HG03565 (cell line): ENCODE results near the gene KIZ.

Source experiments
- ATAC-seq: cut with Tn5 transposase; IDR thresholded peaks from one replicate; pipeline ENCODE4 v1.9.1; 2021; ENCODE audit warnings: mild to moderate bottlenecking, moderate library complexity; ENCODE audit not compliant: unreplicated experiment

KIZ gene

DNA sequence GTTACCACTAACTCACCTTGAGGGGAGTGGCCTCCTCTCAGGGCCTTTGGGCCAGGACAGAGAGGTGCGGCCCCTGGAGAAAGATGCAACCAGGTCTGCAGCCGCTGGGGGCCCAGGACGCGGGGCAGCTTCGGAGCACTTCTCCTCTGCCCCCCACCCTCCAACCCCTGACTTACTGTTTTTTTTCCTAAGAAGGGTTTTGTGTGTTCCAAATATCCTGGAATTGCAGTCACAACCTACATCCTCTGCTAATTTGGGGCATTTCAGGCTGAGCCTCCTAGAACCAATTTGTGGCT lies 21.5 kb upstream of the KIZ start:
- no peak for ATAC-seq

DNA sequence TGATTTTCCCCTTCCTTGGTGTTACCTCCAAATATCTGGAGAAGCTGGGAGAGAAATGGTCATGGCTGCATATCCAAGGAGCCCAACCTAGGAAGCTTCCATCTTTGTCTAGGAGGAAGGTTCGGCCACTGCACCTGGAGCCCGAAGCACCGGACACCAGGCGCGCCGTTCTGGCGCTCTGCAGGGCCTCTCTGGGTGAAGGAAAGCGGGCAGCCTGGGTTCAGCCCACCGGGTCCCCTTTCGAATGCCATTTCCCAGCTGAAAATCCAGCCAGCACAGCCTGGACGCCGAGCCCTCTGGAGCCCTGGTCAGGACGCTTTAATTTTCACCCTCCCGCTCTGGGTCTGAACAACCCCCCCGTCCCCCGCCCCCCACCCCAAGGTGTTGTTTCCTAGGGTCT lies 21.0 kb upstream of the KIZ start:
- ATAC-seq: no peak

DNA sequence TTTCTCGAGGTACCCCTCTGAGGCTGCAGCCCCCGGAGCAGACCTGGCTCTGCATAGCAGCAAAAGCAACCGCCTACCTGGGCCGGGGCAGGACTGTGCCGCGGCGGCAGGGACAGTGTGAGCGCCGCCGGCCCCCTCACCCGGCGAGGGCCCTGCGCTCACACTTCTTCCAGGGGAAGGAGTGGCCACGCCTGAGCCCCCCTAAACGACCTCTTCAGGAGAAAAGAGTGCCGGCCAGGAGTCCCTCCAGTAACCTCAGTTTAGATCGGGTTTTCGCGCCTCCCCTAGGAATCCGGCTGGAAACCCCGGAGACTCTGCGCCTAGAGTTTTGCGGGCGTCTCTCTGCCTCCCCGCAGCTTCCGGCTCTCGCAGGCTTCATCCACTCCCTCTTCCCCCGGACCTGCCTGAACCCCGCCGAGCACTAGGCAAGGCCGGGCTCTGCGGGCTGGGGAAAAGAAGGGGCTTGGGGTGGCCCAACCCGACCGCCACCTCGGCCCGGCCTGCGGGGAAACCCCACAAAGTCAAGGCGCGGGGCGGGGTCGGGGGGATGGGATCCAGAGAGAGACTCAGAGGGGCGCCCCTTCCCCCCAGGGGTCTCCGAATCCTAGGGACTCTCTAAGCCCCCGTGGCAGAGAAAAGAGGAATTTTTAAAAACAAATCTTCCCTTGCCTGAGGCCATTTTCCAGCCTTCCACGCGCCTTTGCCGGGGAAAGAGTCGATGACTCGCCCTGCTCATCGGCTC lies 20.3 kb upstream of the KIZ start:
- no peak for ATAC-seq

DNA sequence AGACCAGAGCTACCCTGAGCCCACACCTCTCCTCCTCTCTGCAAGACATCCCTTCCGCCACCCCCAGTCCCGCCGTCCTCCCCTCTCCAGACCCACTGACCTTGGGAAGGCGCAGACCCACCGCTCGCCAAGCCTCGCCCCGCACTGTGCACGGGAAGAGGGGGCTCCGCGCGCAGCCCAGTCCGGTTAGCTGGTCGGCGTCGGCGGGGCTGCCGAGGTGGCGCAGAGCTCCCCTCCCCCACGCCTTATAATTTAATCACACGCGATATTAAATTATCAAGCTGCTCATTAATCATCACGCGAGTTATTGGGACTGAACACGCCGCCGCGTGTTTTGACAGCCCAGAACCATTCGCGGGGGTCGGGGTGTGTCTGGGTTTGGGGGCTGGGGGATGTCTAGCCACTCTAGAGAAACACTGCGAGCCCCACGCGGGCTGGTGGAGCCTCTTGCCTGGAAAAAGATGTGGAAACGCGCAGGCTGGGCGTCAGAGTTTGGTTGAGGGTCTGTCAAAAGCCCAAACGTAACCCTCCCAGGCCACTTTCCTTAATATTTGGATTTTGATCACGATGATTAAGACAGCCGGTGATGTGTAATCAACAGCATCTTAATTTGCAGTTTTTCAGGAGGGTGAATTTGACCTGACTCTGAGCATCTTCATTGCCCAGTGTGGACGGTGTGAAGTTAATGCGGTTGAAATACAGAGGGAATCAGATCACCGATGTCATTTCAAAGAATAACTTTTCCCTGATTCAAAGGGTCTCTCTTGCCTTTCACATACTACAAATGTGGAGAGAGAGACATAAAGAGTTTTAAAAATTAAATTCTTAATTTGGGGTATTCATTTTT lies 19.5 kb upstream of the KIZ start, which contains the start of gene LINC00237:
Gene LINC00237, minus strand, starts transcription at position 188 of the 847 bp plus-strand sequence.
- no peak for ATAC-seq

DNA sequence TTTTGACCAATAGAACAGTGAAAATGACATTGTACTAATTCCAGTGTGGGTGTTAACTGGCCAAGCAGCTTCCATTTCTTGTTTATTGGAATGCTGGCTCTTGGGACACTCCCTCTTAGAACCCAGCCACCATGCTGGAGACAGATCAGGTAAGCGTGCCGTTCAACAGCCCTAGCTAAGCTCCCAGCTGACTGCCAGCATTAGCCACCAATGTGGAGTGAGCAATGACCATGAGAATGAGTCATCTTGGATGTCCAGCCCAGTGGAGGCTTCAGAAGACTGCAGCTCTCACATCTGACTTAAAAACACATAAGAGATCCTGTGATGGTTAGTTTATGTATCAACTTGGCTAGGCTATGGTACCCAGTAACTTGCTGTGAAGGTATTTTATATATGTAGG lies 16.7 kb upstream of the KIZ start:
- no peak for ATAC-seq

DNA sequence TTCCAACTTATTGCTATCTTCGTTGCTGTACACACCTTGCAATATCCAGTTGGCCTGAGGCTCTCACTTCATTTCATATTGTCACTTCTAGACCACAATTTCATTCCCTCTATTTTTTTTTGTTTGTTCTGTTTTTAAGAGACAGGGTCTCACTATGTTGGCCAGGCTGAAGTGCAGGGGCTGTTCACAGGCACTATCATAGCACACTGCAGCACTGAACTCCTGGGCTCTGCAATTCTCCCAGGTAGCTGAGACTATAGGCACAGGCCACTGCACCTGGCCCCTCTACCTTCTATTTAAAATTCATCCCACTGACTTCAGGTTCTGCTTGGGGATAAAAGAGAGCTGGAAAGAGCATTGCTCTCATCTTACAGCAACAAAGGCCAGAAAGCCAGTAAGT lies 15.1 kb upstream of the KIZ start:
- no peak for ATAC-seq

DNA sequence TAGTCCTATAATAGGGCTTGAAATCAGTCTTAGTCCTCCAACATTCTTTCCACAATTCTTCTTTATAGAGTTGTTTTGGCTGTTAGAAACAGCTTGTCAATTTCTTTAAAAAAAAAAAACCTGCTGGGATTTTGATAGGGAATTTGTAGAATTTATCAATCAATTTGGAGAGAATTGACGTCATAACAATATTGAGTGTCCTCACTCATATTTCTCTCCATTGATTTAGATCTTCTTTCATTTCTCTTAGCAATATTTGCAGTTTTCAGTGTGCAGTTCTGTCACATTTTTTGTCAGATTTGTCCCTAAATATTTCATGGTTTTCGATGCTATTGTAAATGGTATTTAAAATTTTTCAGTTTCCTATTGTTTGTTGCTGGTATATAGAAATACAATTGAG lies 14.5 kb upstream of the KIZ start:
- ATAC-seq: no peak

DNA sequence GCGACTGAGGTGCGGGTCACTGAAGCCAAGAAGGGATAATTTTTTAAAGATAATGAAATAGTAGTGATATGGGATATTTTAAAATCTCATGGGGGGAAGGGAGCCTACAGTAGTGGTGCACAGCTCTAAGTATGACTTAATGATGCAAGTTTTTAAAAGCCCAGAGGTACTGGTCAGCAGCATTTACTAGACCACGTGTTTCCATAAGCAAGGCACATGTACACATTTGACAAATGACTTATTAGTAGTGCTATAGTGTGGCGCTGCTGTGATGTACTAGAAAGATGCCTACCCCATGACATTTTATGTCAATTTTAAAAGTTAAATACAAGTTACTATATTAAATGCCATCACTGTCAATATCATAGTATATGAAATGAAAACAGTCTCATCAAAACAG lies 12.2 kb upstream of the KIZ start:
- no peak for ATAC-seq

DNA sequence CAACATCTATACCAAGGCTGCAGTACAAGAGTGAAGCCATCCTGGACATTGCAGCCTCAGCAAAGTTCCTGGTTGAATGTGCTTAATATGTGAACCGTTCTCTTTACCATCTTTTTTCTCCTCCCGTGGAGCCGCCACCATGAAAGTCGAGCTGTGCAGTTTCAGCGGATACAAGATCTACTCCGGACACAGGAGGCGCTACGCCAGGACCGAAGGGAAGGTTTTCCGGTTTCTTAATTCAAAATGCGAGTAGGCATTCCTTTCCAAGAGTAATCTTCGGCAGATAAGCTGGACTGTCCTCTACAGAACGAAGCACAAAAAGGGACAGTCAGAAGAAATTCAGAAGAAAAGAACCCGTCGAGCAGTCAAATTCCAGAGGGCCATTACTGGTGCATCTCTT lies 11.3 kb upstream of the KIZ start:
- ATAC-seq: no peak

DNA sequence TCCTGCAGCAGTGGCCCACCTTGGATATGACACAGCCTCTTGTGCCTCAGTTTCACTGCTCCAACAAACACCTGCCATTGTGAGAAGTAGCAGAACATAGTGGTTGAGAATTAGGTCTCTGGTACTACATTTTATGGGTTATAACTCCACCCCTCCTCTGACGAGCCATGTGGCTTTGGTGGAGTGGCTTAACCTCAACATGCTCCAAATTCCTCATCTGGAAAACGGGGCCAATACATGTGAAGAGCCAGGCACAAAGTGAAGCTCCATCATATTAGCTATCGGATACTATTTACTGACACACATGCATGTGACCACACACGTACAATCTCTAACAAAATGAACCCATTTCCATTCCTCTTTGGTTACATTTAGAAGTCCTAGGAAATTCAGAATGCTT lies 8.4 kb upstream of the KIZ start:
- ATAC-seq: no peak

DNA sequence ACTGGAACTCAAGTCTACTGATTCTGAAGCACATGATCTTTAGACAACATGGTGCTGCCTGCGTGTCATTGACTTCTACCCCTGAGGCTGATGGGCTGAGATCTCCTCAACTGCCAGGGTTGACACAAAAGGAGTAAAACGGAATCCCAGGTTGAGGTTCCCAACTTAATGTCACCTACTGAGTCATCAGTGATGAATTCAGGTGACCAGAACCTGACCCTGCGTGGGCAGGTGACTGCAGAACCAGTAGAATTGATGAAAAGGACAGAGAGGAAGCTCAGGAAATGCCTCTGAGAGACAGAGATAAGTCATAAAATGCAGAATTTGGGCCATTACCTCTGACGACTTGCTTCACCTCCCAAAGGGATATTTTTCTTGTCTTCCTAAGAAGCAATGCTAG lies 7.7 kb upstream of the KIZ start:
- ATAC-seq: no peak

DNA sequence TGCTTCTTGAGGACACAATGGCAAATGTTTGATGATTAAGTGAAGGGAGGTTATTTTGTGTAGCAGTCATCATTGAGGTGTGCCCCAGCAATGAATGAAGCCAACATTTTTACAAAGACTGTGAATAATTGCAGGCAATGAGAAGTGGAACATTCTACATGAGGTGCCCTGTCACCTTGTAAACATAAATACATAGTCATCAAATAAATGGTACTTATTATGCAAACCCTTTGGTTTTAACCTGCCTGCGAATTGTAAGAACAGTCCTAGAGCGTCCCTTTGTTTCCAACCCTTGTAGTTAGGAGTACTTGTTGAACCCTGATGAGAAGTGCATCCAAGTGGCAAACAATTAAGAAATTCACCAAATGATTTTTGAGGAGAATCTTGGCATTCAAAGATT lies 7.1 kb upstream of the KIZ start:
- ATAC-seq: no peak

DNA sequence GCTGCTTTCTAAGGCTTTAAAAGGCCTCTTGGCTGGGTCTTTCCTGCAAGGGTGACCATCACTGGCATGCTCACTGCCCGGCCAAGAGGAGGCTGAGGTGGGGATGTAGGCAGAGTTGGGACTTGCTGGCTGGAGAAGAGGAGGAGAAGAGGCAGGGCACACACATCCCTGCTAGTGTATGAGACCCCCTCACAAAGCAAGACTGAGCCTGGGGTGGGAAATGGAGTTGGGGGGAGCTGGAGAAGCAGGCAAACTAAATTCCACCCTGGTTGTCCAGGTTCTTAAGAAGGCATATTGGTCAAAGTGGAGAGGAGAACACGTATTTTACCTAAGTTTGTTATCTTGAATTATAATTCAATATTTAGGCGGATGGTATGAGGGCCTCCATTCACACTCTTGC lies 1.7 kb upstream of the KIZ start:
- no peak for ATAC-seq

DNA sequence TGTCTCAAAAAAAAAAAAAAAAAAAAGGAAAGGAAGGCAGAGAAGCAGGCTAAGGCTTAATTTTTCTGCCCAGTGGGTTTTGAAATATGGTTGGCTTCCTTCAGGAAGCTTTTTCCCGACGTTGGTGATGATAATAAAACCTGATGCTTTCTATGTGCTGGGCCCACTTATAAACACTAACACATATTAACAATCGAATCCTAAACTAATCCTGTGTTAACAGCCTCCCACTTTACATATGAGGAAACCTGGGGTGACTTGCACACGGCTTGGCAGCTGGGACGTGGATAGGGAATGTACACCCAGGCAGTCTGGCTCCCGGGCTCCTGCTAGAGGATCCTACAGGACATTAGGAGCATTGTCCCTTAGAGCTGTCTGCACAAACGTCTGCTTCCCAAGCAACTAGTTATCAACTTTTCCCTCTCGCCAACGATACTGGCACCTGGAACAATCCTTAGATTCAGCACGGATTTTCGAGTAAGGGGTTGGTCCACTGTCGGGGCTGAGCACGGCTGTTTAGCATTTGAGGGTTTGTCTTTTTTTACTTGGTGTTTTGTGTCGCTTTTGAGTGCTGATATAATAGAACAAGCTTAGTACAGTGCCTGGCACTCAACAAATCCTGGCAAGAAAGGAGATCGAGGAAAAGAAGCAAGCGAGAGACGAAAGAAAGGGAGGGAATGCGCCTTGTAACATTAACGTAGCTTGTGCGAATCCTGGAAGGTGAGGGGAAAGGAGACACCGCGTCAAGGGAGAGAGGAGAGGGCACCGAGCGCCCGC lies 622 bp upstream of the KIZ start:
- peak; percentile 3 for ATAC-seq

DNA sequence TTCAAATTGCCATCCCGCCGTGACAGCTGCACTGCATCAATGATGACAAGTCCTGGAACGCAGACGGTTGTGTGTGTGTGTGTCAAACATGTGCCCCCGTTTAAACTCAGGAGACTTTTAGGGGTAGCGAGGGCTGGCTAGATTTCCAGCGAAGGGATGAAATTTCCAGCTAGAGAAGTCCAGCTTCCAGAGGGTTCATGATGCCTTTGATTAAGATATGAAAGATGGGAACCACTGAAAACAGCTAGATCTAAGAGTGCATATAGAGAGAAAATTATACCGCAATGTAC lies 644 bp downstream of the KIZ start:
- ATAC-seq: no peak

DNA sequence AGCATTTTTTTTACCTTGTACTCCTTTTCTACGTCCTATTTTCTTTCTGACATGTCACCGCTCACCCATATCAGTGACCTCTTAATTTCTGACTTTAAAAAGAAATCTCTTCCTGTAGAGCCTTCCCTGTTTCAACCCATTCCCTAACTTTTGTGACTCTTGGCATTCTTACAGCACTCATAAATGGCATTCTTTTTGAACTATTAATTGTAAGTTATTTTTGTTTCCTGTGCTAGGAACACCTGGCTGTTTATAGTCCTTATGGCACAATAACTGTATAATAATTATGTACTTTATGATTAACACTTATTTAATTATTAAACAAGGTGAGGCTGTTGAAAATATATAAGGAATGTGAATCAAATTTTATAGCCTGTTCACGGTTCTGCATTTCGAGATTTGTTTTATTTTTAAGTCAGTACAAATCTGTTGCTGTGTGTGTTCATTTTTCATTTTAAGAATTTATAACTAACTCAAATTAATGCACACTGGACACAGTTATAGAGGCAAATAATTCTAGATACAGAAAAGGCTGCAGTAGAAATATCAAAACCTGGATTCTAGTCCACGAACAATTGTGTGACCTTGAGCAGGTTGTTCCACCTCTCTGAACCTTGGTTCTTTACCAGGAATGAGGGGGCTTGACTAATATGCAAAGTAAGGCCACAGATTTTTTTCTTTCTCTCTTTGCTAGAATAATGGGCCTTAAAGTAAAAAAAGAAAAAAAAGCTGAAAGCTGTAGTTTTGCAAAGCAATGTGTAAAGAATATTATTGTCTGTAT lies 1.5 kb downstream of the KIZ start:
- ATAC-seq: no peak

DNA sequence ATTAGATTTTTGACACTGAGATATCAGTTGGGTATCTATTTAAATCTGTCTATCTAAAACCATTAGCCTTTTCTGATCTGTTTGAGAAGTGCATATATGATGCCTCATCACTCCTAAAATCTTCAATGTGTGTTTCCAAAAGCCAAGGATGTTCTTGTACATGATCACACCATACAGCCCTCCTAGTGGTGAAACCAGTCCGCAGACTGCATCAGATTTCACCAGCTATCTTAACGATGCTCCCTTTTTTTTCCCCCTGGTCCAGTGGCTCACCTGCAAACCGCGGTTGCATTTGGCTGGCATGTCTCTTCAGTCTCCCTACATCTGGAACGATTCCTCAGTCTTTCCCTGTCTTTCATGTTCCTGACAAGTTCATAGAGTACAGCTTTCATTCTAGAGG lies 4.0 kb downstream of the KIZ start:
- ATAC-seq: no peak

DNA sequence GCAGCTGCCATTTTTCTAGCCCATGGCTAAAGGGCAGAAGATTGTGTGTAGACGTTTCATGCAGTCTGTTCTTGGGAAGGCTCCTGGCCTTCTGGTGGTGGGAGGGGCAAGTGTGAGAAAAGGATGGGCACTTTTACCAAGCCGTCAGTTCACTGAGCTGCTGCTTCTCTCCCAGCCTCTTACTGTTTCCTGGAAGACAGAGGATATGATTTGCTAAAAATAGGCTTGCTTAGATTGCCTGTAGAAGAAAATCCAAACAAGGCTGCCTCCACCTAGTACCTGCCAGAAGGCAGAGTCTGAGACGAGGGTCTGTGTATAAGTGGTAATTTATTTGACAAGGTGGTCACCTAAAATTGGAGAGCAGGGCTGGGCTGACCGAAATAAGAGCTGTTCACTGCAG lies 7.5 kb downstream of the KIZ start:
- no peak for ATAC-seq

DNA sequence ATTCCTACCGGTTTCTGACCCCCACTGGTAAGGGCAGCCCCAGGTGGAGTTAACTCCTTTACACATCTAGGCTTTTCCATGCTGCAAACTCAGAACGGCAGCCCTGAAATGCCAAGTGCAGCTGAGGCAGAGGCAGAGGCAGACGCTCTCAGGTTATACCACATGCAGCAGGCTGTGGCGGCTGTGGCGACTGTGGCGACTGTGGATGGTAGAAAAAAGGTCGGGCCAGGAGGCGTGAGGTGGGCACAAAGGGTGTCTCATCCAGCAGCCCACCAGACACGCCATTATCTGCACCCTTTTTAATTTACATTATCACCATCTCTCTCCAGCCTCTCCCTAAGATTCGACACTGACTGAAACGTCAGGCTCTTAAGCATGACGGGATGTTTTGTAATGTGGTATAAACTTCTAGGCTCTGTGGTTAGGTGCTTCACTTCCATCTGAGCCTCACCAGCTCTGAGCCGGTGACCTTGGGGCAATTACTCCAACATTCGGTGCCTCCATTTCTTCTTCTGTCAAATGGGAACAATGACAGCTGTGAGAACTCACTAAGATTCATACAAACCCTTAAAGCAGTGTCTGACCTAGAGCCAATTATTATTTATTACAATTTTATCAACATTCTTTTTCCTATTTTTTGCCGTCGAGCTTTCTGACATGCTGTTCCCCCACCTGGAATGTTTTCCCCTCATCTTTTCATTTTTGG lies 8.2 kb downstream of the KIZ start:
- no peak for ATAC-seq

DNA sequence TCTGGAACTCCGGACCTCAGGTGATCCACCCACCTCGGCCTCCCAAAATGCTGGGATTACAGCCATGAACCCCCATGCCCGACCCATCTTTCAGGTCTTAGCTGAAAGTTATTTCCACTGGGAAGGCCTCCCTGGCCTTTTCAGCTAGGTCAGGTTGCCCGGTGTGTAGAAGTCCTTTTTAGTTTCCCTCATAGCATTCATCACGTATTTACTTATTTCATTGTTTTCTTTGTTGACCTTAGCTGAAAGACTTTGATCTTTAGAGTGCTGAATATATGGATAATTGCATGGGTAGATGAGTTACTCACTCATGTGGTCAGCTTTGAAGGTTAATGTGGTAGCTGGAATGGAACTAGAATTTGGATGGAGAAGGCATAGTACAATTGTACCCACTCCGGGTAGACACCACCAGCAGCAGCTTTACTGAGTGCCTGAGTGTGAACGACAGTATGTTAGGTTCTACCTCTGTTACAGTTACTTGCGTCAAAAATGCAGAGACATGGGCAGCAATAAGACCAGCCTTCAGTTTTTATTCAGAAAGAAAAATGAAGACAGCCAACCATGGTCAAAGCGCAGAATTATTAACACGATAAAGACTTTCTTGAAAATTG lies 9.1 kb downstream of the KIZ start:
- no peak for ATAC-seq
